Measurements from ENCODE around the gene FAM107A.
A peak's percentile ranks its signal among the peaks of the same experiment; 100 is the strongest.

Gene FAM107A

DNA sequence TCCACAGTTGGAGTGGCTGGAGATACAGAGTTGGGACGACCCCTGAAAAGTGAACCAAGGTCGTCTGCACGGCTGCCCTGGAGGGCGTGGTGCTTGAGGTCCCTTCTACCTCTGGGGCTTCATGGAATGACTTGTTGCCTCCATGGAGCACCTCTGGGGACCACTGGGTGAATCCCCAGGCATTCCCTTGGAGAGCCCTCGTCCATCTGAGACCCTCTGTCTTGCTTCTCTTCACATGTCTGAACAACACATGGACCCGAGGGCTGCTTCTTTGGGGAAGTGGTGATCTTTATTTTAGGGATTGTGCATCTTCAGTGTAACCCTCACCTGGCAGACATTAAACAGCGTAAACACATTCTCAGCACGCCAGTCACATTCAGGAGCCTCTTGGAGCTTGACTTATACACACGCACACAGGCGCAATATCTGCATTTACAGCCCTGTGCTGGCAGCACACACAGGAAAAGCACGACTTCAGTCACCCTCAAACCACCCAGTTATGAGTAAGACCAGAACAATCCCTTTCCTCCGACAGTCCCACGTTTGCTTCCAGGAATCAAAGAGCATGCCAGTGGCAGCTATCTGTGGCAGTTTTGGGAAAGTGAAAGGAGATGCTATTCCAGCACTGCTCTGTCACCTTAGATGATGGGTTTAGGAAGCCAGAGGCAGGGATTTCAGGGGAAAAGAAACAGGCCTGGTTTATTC, 12.6 kb downstream of the FAM107A start:
- ATAC-seq (no peak), DNase-seq (no peak)
- no peaks in the 10 kb centered on the region for H3K9me3 Mint-ChIP-seq
- peaks cover 8% of the 10 kb centered on the region for H3K27me3 Mint-ChIP-seq
- no peak overlapping the region for H3K4me3 Mint-ChIP-seq
- peak overlapping the region in 1 of 2 donors; percentile 64 for H3K27ac Mint-ChIP-seq
- H3K4me1 Mint-ChIP-seq = peaks cover 7% of the 10 kb centered on the region

DNA sequence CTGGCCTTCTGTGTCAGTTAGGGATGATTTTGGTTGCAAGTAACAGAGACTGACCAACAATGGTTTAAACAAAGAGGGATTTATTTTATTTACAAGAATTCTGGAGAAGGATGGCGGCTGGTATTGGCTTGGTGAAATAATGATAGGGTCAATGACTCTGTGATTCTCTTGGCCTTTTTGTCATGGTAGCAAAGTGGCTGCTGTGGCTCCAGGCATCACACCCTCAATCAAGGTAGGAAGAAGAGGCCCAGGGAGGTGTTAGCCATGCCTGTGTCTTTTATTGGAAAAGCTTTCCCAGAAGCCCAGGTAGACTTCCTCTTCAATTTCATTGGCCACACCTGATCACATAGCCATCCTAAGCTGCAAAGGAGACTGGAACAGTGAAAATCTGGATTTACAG, 13.1 kb downstream of the FAM107A start:
- H3K27me3 Mint-ChIP-seq = peaks cover 8% of the 10 kb centered on the region
- no peak for ATAC-seq
- no peak overlapping the region for H3K4me3 Mint-ChIP-seq
- no peak overlapping the region for H3K27ac Mint-ChIP-seq
- H3K9me3 Mint-ChIP-seq = no peaks in the 10 kb centered on the region
- H3K4me1 Mint-ChIP-seq = peaks cover 6% of the 10 kb centered on the region
- DNase-seq = no peak

DNA sequence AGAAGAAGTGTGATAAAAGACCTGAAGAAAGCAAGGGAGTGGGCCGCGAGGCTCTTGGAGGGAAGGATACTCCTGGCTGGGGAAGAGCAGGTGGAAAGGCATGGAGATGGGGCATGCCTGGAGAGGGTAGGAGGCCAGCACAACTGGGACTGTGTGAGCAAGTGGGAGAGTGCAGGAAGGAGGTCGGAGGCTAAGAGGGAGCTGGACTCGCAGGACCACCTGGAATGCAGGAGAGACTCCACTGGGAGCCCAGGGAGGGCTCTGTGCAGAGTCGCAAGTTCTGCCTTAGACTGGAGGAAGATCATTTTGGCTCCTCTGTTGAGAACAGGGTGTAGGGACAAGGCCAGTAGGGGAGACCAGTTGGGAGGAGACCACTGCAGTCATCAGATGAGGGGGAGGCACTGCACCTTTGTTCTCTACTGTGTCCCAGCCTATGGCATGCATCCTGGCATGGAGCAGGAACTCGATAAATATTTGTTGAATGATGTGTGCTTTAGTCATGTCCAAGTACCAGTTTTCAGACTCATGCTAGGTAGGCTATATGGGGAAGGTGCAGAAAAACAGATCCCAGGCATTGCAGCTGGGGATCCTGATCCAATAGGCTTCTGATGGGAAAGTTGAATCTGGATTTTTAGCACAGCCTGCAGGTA, 13.7 kb downstream of the FAM107A start:
- H3K27me3 Mint-ChIP-seq = peaks cover 8% of the 10 kb centered on the region
- H3K9me3 Mint-ChIP-seq = no peaks in the 10 kb centered on the region
- H3K4me1 Mint-ChIP-seq = peaks cover under 1% of the 10 kb centered on the region
- no peak overlapping the region for H3K4me3 Mint-ChIP-seq
- no peak for DNase-seq
- no peak overlapping the region for H3K27ac Mint-ChIP-seq
- ATAC-seq = no peak

GRCh38 chr3:58562498-58562897, 14.7 kb downstream of the FAM107A start:
- H3K4me1 Mint-ChIP-seq = no peaks in the 10 kb centered on the region
- peaks cover 8% of the 10 kb centered on the region for H3K27me3 Mint-ChIP-seq
- H3K27ac Mint-ChIP-seq = no peak overlapping the region
- ATAC-seq = no peak
- no peak for DNase-seq
- no peaks in the 10 kb centered on the region for H3K9me3 Mint-ChIP-seq
- no peak overlapping the region for H3K4me3 Mint-ChIP-seq

DNA sequence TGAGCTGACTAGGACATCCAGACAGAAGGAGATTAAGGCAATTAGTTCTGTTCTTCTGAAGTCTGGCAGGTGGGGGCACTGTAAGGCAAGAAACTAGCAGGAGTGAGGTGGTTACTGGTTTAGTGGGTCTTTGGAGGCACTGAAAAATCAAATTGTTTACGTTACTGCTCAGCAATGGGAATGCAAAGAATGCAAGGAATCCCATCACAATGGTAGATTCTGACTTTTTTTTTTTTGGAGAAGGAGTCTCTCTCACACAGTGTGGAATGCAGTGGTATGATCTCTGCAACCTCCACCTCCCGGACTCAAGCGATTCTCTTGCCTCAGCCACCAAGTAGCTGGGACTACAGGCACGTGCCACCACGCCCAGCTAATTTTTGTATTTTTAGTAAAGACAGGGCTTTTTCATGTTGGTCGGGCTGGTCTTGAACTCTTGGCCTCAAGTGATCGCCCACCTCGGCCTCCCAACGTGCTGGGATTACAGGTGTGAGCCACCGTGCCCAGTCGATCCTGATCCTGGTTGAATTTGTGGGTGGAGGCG, 16.4 kb downstream of the FAM107A start:
- Mint-ChIP-seq H3K27me3 (peaks cover 17% of the 10 kb centered on the region), H3K4me1 (no peaks in the 10 kb centered on the region), H3K4me3 (no peak overlapping the region), H3K27ac (peak overlapping the region in 1 of 2 donors; percentile 90), H3K9me3 (no peaks in the 10 kb centered on the region)
- no peak for ATAC-seq
- no peak for DNase-seq

DNA sequence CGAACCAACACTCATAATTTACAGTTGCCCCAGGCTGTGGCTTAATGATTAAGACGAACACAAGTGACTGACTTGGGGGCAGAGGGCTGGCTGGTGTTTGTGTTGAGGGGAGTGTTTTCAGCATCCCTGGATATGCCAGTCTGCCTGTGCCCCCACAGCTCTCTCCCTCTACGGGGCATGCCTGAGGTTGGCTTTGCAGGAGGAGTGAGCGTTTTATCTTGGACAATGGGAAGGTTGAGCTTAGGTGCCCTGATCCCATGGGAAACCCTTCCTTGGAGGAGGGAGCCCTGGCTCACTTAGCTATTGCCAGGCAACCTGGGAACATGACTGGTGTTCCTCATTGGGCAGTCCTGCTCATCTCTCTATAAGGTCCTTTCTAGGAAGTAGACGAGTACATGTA, 17.6 kb downstream of the FAM107A start:
- H3K27me3 Mint-ChIP-seq = peaks cover 25% of the 10 kb centered on the region
- H3K4me1 Mint-ChIP-seq = no peaks in the 10 kb centered on the region
- H3K27ac Mint-ChIP-seq = no peak overlapping the region
- no peak for ATAC-seq
- H3K9me3 Mint-ChIP-seq = no peaks in the 10 kb centered on the region
- no peak for DNase-seq
- H3K4me3 Mint-ChIP-seq = no peak overlapping the region

- DNase-seq (no peak), ATAC-seq (no peak)
- H3K27me3 Mint-ChIP-seq = peaks cover 17% of the 10 kb centered on the region
- H3K4me1 Mint-ChIP-seq = no peaks in the 10 kb centered on the region
- no peak overlapping the region for H3K27ac Mint-ChIP-seq
- H3K4me3 Mint-ChIP-seq = no peak overlapping the region
- peaks cover 0 to 4% of the 10 kb centered on the region in 2 donors for H3K9me3 Mint-ChIP-seq
Observed at GRCh38 chr3:58557491-58557890, 19.7 kb downstream of the FAM107A start.

DNA sequence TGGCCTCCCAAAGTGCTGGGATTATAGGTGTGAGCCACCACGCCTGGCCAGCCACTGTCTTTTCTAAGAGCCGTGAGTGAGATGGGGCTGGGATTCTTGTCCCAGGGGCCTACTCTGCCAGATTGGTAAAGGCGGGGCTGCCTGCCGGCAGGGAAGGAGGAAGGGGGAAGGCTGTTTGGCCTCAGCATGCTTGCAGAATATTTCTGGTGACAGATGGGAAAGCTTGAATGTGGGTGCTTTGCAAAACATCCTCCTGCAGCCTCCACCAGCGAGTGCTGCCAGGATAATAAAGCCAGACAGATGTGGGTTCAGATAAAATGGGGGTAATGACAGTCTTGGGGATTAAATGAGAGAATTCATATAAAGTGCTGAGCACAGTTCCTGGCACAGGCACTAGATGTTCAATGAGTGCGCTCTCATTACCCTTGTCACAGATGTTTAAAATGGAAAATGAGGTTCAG, 20.4 kb downstream of the FAM107A start:
- no peaks in the 10 kb centered on the region for H3K4me1 Mint-ChIP-seq
- peak overlapping the region in 1 of 2 donors; percentile 79 for H3K27ac Mint-ChIP-seq
- peaks cover 5 to 8% of the 10 kb centered on the region in 2 donors for H3K9me3 Mint-ChIP-seq
- no peak overlapping the region for H3K4me3 Mint-ChIP-seq
- ATAC-seq = no peak
- peaks cover 17% of the 10 kb centered on the region for H3K27me3 Mint-ChIP-seq
- no peak for DNase-seq

DNA sequence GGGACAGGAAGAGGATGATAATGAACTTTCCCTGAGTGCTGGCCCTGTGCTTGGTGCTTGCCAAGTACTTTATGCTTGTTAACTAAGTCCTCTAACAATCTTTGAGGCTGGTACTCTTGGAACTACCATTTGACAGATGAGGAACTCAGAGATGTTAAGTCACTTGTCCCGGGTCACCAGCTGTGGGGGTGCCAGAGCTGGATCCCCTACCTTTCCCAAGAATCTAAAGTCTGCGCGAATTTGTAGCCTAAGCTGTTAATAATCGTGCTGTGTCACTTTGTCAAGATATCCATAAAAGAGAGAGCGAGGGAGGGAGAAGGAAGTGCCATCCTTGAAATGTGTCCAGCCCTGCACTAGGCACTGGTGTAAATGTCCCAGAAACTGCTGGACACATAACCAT, 21.2 kb downstream of the FAM107A start:
- ATAC-seq = no peak
- peaks cover 17% of the 10 kb centered on the region for H3K27me3 Mint-ChIP-seq
- no peak overlapping the region for H3K4me3 Mint-ChIP-seq
- no peak overlapping the region for H3K27ac Mint-ChIP-seq
- H3K4me1 Mint-ChIP-seq = no peaks in the 10 kb centered on the region
- DNase-seq = no peak
- H3K9me3 Mint-ChIP-seq = peaks cover 9 to 12% of the 10 kb centered on the region in 2 donors

GRCh38 chr3:58555203-58555602, 22.0 kb downstream of the FAM107A start:
- no peak overlapping the region for H3K4me3 Mint-ChIP-seq
- H3K27me3 Mint-ChIP-seq = peaks cover 17% of the 10 kb centered on the region
- no peaks in the 10 kb centered on the region for H3K4me1 Mint-ChIP-seq
- peaks cover 9 to 12% of the 10 kb centered on the region in 2 donors for H3K9me3 Mint-ChIP-seq
- ATAC-seq (no peak), DNase-seq (no peak)
- no peak overlapping the region for H3K27ac Mint-ChIP-seq

GRCh38 chr3:58553003-58553402, 24.2 kb downstream of the FAM107A start:
- Mint-ChIP-seq H3K27ac (no peak overlapping the region), H3K9me3 (peaks cover 9 to 12% of the 10 kb centered on the region in 2 donors), H3K4me3 (no peak overlapping the region), H3K4me1 (no peaks in the 10 kb centered on the region), H3K27me3 (peaks cover 17% of the 10 kb centered on the region)
- ATAC-seq (no peak), DNase-seq (no peak)

- DNase-seq (no peak), ATAC-seq (no peak)
- Mint-ChIP-seq H3K9me3 (peaks cover 9 to 12% of the 10 kb centered on the region in 2 donors), H3K4me1 (no peaks in the 10 kb centered on the region), H3K27ac (no peak overlapping the region), H3K27me3 (peaks cover 12% of the 10 kb centered on the region), H3K4me3 (no peak overlapping the region)
Observed at GRCh38 chr3:58551636-58552180, 25.5 kb downstream of the FAM107A start.

DNA sequence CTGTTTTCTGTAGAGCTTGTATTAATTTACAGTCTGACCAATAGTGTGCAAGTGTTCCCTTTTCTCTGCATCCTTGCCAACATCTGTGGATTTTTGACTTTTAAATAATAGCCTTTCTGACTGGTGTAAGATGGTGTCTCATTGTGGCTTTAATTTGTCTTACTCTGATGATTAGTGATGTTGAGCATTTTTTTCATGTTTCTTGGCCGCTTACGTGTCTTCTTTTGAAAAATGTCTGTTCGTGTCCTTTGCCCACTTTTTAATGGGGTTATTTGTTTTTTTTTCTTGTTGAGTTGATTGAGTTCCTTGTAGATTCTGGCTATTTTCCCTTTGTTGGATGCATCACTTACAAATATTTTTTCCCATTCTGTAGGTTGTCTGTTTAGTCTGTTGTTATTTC, 32.6 kb downstream of the FAM107A start:
- Mint-ChIP-seq H3K4me3 (no peak overlapping the region), H3K9me3 (no peaks in the 10 kb centered on the region), H3K27ac (no peak overlapping the region), H3K27me3 (peaks cover 9% of the 10 kb centered on the region), H3K4me1 (no peaks in the 10 kb centered on the region)
- DNase-seq = no peak
- ATAC-seq = no peak

GRCh38 chr3:58540176-58540858, 36.9 kb downstream of the FAM107A start:
- DNase-seq (no peak), ATAC-seq (no peak)
- H3K4me3 Mint-ChIP-seq = no peak overlapping the region
- no peaks in the 10 kb centered on the region for H3K9me3 Mint-ChIP-seq
- H3K4me1 Mint-ChIP-seq = peaks cover 11% of the 10 kb centered on the region
- H3K27me3 Mint-ChIP-seq = peaks cover 9% of the 10 kb centered on the region
- H3K27ac Mint-ChIP-seq = no peak overlapping the region

- DNase-seq (no peak), ATAC-seq (no peak)
- peaks cover 11% of the 10 kb centered on the region for H3K4me1 Mint-ChIP-seq
- no peak overlapping the region for H3K27ac Mint-ChIP-seq
- H3K27me3 Mint-ChIP-seq = peaks cover 4% of the 10 kb centered on the region
- H3K9me3 Mint-ChIP-seq = no peaks in the 10 kb centered on the region
- no peak overlapping the region for H3K4me3 Mint-ChIP-seq
Observed at GRCh38 chr3:58539626-58540025, 37.6 kb downstream of the FAM107A start.

Data from stimulated activated naive CD8-positive, alpha-beta T cell treated with anti-CD3 and anti-CD28 coated beads, Interleukin-15, amount 100 ng/mL, for 72 hours (primary cell).